B cell (primary cell): ENCODE results near the gene FCER2. TPM values are rescaled to one million over a fixed set of nuclear protein-coding genes. Genes with fewer than 3 reads are reported as not detected.

ENCODE experiments used
- ATAC-seq: fragments of 200-7000 bp; cut with Tn5 transposase; one replicate; pipeline ENCODE4 v1.10.0; 2021; ENCODE audit warnings: low read depth, mild to moderate bottlenecking, moderate number of reproducible peaks, moderate library complexity
- CTCF ChIA-PET: fragments of 350-600 bp; sonication (Branson Sonifier 250); formaldehyde crosslinking; loops from one replicate; lab custom pipeline; 2021; ENCODE audit warnings: antibody characterized with exemption, inconsistent platforms; lab: Charles Lee
- POLR2A ChIA-PET: fragments of 350-600 bp; sonication (Branson Sonifier 250); formaldehyde crosslinking; loops from one replicate; lab custom pipeline; 2021; ENCODE audit warnings: antibody characterized with exemption; lab: Charles Lee
- DNase-seq: peaks from one replicate; pipeline ENCODE4 v3.0.0; 2013
- H2AFZ ChIP-seq: 2 replicates; pipeline ENCODE4 v1.6.1; 2012; ENCODE audit warnings: mild to moderate bottlenecking, low read depth, low read length; ENCODE audit not compliant: insufficient read depth, poor library complexity, severe bottlenecking
- H3K27ac ChIP-seq, 2 donors: 1 replicate in 1 of 2; 2 replicates in 1 of 2; pipeline ENCODE4 v1.5.1; 2012 to 2013; ENCODE audit warnings: low read length in 2 of 2, mild to moderate bottlenecking in 2 of 2, moderate library complexity in 1 of 2
- H3K27me3 ChIP-seq, 4 experiments: fragments of 200-600 bp in 1 of 4; sonication (generic) in 1 of 4; replicated peaks in 1 of 4; 1 replicate in 2 of 4; 2 replicates in 2 of 4; pipeline versions ENCODE4 v1.6.1 to v1.7.0; 2013 to 2016; ENCODE audit warnings: low read length in 3 of 4, mild to moderate bottlenecking in 2 of 4, mixed read lengths in 1 of 4, moderate library complexity in 1 of 4; ENCODE audit not compliant: insufficient read depth in 4 of 4, control insufficient read depth in 3 of 4; ENCODE audit errors: control extremely low read depth in 1 of 4
- H3K36me3 ChIP-seq, 2 experiments: replicated peaks in 1 of 2; 1 replicate in 1 of 2; 2 replicates in 1 of 2; pipeline versions ENCODE4 v1.6.1 to v1.7.1; 2013; ENCODE audit warnings: low read length in 1 of 2; ENCODE audit not compliant: insufficient read depth in 2 of 2, control insufficient read depth in 1 of 2; ENCODE audit errors: control extremely low read depth in 1 of 2, extremely low read depth in 1 of 2
- H3K4me1 ChIP-seq, 2 donors: fragments of 200-600 bp in 1 of 2; sonication (generic) in 1 of 2; 1 replicate in 1 of 2; 2 replicates in 1 of 2; pipeline versions ENCODE4 v1.5.1 to v1.6.1; 2013 to 2017; ENCODE audit warnings: low read length in 2 of 2; ENCODE audit not compliant: control insufficient read depth in 2 of 2, insufficient read depth in 2 of 2
- H3K4me2 ChIP-seq: replicated peaks from 2 replicates; pipeline ENCODE3; 2012; ENCODE audit warnings: mild to moderate bottlenecking, low read depth, low read length; ENCODE audit not compliant: poor library complexity, severe bottlenecking
- H3K4me3 ChIP-seq, 5 experiments: fragments of 200-600 bp in 1 of 5; sonication (generic) in 1 of 5; 1 replicate in 3 of 5; 2 replicates in 2 of 5; pipeline versions ENCODE4 v1.5.1 to v1.7.0; 2011 to 2016; ENCODE audit warnings: low read length in 4 of 5, mild to moderate bottlenecking in 4 of 5, low read depth in 2 of 5, control low read depth in 1 of 5, moderate library complexity in 1 of 5; ENCODE audit not compliant: insufficient read depth in 1 of 5; ENCODE audit errors: control extremely low read depth in 1 of 5, extremely low read depth in 1 of 5
- H3K79me2 ChIP-seq: fragments of 200-600 bp; sonication (generic); one replicate; pipeline ENCODE4 v1.6.0; 2016; ENCODE audit warnings: low read length; ENCODE audit not compliant: control insufficient read depth, insufficient read depth
- H3K9ac ChIP-seq: fragments of 200-600 bp; sonication (generic); 2 replicates; pipeline ENCODE4 v1.6.1; 2017; ENCODE audit warnings: mild to moderate bottlenecking, low read length, moderate library complexity
- H3K9me3 ChIP-seq, 3 donors: one replicate each; pipeline versions ENCODE4 v1.6.1 to v1.7.1; 2013; ENCODE audit warnings: low read length in 2 of 3; ENCODE audit not compliant: control insufficient read depth in 2 of 3, insufficient read depth in 1 of 3; ENCODE audit errors: control extremely low read depth in 1 of 3
- H4K20me1 ChIP-seq: 2 replicates; pipeline ENCODE4 v1.6.0; 2012; ENCODE audit warnings: mild to moderate bottlenecking, low read length; ENCODE audit not compliant: insufficient read depth, control insufficient read depth, poor library complexity, severe bottlenecking
- H3K27ac Mint-ChIP-seq: one replicate; pipeline ENCODE4 v1.8.0; 2021; ENCODE audit warnings: mixed read lengths
- H3K27me3 Mint-ChIP-seq: one replicate; pipeline ENCODE4 v1.8.0; 2021; ENCODE audit warnings: mixed read lengths
- H3K4me1 Mint-ChIP-seq: one replicate; pipeline ENCODE4 v1.8.0; 2021; ENCODE audit warnings: mixed read lengths
- H3K4me3 Mint-ChIP-seq: one replicate; pipeline ENCODE4 v1.8.0; 2021; ENCODE audit warnings: mixed read lengths
- H3K9me3 Mint-ChIP-seq: one replicate; pipeline ENCODE4 v1.8.0; 2022; ENCODE audit warnings: mixed read lengths; ENCODE audit not compliant: insufficient read depth
- EZH2 ChIP-seq: IDR thresholded peaks from 2 replicates; pipeline ENCODE4 v1.6.1; 2012; ENCODE audit warnings: borderline replicate concordance, low read depth, mild to moderate bottlenecking, moderate library complexity, low read length; ENCODE audit not compliant: insufficient read depth, poor library complexity, severe bottlenecking
- WGBS: methylation state at CpG from one replicate; pipeline ENCODE4 v1.1.5; 2013; ENCODE audit warnings: missing lambda C conversion rate; ENCODE audit not compliant: insufficient coverage; 5-methylcytosine and 5-hydroxymethylcytosine counted together
- intact Hi-C: fragments of 100-400 bp; cut with micrococcal nuclease; formaldehyde crosslinking; loops from one replicate; pipeline ENCODE4 v1.10.0; 2022
- polyA plus RNA-seq: library from polyadenylated mRNA; depleted of rRNA; stranded (reverse); fragments of >200 nt; gene quantifications from 2 replicates; pipeline ENCODE4 v1.2.3, GENCODE V29; 2012
- total RNA-seq, 2 donors: library from RNA; stranded (reverse); fragments of 120-200 nt in 1 of 2; gene quantifications; 1 replicate in 1 of 2; 2 replicates in 1 of 2; pipeline versions ENCODE4 v1.2.3 to v1.2.4, GENCODE V29; 2013 to 2022
- TF ChIP-seq, protein P1 (sequence below): fragments of 200-600 bp; IDR thresholded peaks from one replicate; pipeline ENCODE4 v1.8.0; 2022; ENCODE audit warnings: antibody characterized with exemption, mild to moderate bottlenecking

The FCER2 gene
- total and polyA plus RNA-seq, 2 donors (not counting 1 experiment from before 2014, with no cell fraction given), result 17.1 to 419 TPM

DNA sequence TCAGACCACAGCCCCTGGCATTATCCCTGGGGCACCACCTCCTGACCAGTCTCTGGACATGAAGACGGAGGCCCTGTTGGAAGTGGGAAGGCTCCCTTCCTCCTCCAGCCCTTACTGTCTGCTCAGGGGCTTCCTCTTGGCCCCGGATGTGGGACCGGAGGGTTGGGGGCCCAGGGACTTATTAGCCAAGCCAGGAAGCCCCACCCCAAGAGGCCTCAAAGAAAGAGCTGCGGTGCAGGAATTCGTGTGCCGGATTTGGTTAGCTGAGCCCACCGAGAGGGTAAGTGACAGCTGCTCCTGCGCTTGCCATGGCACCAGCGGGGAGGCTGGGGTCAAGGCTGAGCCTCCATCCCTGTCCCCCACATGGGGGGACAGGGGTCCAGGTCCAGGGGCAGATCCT lies 33.1 kb downstream of the FCER2 start, which contains the start of gene RETN:
Gene RETN, plus strand, starts transcription at position 208 of the 400 bp plus-strand sequence. CDS start 278 bp downstream, outside the sequence.
- ATAC-seq (no peak), DNase-seq (no peak)
- 55% methylated on average over 7 of the region's 9 CpGs for WGBS
- Mint-ChIP-seq H3K4me1 (peaks cover 12% of the 10 kb centered on the region), H3K4me3 (no peak within 1 kb of the TSS), H3K27ac (peak within 1 kb of the TSS; percentile 15), H3K27me3 (peaks cover 39% of the 10 kb centered on the region), H3K9me3 (no peaks in the 10 kb centered on the region)
- Histone ChIP-seq H3K4me2 (no peak within 1 kb of the TSS), H3K9ac (no peak within 1 kb of the TSS), H4K20me1 (no peaks in the 10 kb centered on the region), H3K27me3 (peaks cover 0 to 41% (median 10%) of the 10 kb centered on the region in 4 experiments), H3K4me1 (peaks cover 8% of the 10 kb centered on the region in 2 donors), H2AFZ (no peak within 1 kb of the TSS), H3K4me3 (no peak within 1 kb of the TSS), H3K27ac (no peak within 1 kb of the TSS), H3K79me2 (no peaks in the 10 kb centered on the region), H3K36me3 (no peaks in the 10 kb centered on the region), H3K9me3 (peaks cover 0 to 2% (median 0%) of the 10 kb centered on the region in 3 donors)
- POLR2A ChIA-PET, result no interaction called here
- intact Hi-C loops, result no loop called here
- CTCF ChIA-PET, result interaction anchor here (1.0 to 3.0 kb wide), 2 partner anchors 12 to 16 kb away, joined by 5 to 9 read pairs; partner anchors contain the start of gene TRAPPC5
- TF ChIP-seq EZH2, result no peak
- TF ChIP-seq, protein P1, sequence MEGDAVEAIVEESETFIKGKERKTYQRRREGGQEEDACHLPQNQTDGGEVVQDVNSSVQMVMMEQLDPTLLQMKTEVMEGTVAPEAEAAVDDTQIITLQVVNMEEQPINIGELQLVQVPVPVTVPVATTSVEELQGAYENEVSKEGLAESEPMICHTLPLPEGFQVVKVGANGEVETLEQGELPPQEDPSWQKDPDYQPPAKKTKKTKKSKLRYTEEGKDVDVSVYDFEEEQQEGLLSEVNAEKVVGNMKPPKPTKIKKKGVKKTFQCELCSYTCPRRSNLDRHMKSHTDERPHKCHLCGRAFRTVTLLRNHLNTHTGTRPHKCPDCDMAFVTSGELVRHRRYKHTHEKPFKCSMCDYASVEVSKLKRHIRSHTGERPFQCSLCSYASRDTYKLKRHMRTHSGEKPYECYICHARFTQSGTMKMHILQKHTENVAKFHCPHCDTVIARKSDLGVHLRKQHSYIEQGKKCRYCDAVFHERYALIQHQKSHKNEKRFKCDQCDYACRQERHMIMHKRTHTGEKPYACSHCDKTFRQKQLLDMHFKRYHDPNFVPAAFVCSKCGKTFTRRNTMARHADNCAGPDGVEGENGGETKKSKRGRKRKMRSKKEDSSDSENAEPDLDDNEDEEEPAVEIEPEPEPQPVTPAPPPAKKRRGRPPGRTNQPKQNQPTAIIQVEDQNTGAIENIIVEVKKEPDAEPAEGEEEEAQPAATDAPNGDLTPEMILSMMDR, result no peak

- peaks cover 2% of the 10 kb centered on the region for H3K4me1 Mint-ChIP-seq
- H3K79me2 ChIP-seq, result no peaks in the 10 kb centered on the region
- POLR2A ChIA-PET, result no interaction called here
- peaks cover under 1% of the 10 kb centered on the region in 2 donors for H3K4me1 ChIP-seq
- peaks cover 18% of the 10 kb centered on the region for H3K27me3 Mint-ChIP-seq
- H3K27me3 ChIP-seq, result peaks cover 0 to 21% (median 5%) of the 10 kb centered on the region in 4 experiments
- no peak overlapping the region for H3K4me2 ChIP-seq
- no peak overlapping the region for H3K27ac Mint-ChIP-seq
- intact Hi-C loops, result no loop called here
- H2AFZ ChIP-seq, result no peak overlapping the region
- H3K4me3 ChIP-seq, result no peak overlapping the region
- ATAC-seq, result no peak
- CTCF ChIA-PET, result interaction anchor here (2.8 kb wide), 1 partner anchor 13 kb away, joined by 12 read pairs; no protein-coding TSS in a partner anchor
- DNase-seq, result no peak
- H3K4me3 Mint-ChIP-seq, result no peak overlapping the region
- 100% methylated on average over 2 of the region's 4 CpGs for WGBS
- no peaks in the 10 kb centered on the region for H3K36me3 ChIP-seq
- H3K9me3 Mint-ChIP-seq, result no peaks in the 10 kb centered on the region
- no peak overlapping the region for H3K27ac ChIP-seq
- H3K9ac ChIP-seq, result no peak overlapping the region
- H4K20me1 ChIP-seq, result no peaks in the 10 kb centered on the region
- TF ChIP-seq, protein P1, result no peak
- TF ChIP-seq EZH2, result no peak
- no peaks in the 10 kb centered on the region for H3K9me3 ChIP-seq
Measured at GRCh38 chr19:7665076-7665475, 36.9 kb downstream of the FCER2 start.
